COLO668 (cell line): ENCODE data around the gene AURKAIP1.

Experiments
- DNase-seq: peaks from one replicate; lab custom pipeline; 2025; ENCODE audit not compliant: unreplicated experiment; lab: John Stamatoyannopoulos, UW

The AURKAIP1 gene

GRCh38 chr1:1348420-1349255, 26.4 kb downstream of the AURKAIP1 start:
- peak; percentile 81 for DNase-seq

- DNase-seq = peak; percentile 87
Measured at GRCh38 chr1:1347663-1348419, 27.2 kb downstream of the AURKAIP1 start.

GRCh38 chr1:1347026-1347595, 27.9 kb downstream of the AURKAIP1 start:
- no peak for DNase-seq

- DNase-seq = no peak
Measured at GRCh38 chr1:1346501-1346890, 28.5 kb downstream of the AURKAIP1 start.

- no peak for DNase-seq
Measured at GRCh38 chr1:1345860-1346500, 29.0 kb downstream of the AURKAIP1 start.

- no peak for DNase-seq
Measured at GRCh38 chr1:1345384-1345783, 29.6 kb downstream of the AURKAIP1 start.

GRCh38 chr1:1344655-1345361, 30.2 kb downstream of the AURKAIP1 start:
- peak; percentile 84 for DNase-seq

- DNase-seq = no peak
Measured at GRCh38 chr1:1343811-1344421, 31.1 kb downstream of the AURKAIP1 start.

GRCh38 chr1:1342584-1343115, 32.4 kb downstream of the AURKAIP1 start:
- DNase-seq = no peak

DNA sequence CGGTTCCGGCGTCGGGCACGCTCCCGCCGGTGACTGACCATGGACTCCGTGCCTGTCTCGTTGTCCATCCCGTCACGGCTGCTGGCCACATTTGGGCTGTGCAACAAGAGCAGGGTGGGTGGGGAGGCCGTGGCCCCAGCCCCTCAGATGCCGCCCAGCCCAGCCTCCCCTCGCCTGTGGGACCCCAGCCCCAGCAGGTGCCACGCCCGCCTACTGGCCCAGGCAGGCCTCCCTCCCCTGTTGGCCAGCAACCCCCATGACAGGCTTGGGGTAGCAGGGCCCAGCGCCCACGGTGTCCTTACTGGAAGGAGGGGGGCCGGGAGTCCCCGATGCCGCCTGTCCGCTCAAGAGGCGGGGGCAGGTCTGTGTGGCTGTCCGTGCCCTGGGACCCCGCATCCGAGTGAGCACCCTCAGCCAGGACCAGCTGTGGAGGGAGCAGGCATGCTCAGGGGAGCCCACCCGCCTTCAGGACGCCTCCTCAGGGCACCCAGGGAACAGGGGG, 32.9 kb downstream of the AURKAIP1 start:
- no peak for DNase-seq

DNA sequence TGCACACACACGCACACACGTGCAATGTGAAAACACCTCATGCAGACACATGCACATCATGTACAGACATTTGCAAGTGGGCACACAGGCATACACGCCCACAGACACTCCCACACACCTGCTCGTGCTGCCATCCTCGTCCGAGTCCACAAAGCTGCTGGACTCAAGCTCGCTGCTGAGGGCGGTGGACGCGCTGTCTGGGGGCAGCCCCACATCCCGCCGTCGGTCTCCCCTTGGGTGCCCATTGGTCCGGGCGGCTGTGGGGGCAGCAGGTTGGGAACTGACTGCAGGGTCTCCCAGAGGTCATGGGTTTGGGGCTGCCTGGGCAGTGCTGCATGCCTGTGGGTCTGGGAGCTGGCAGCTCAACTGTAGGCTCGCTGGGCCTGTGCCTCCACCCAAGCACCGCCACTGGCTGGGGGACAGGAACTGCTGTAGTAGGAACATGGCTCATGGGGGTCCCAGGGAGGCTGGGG, 33.4 kb downstream of the AURKAIP1 start:
- no peak for DNase-seq

- DNase-seq = no peak
Measured at GRCh38 chr1:1340791-1341548, 34.0 kb downstream of the AURKAIP1 start.

- DNase-seq = no peak
Measured at GRCh38 chr1:1340185-1340584, 34.8 kb downstream of the AURKAIP1 start.

DNA sequence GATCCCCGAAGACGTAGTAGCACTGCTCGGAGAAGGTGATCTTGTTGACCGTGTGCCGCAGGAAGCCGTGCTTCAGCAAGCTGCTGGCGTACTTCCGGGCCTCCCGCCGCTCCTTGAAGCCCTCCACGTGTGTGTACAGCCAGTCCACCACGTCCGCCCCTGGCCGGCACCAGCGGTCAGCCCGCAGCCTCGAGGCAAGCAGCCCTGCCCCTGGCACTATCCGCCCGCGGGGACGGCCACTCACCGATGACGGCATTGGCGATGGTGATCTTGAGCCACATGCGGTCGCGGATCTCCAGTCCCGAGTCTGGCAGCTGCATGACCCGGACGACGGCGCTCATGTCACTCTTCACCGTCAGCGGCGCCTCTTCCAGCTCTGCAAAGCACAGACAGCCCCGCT, 36.7 kb downstream of the AURKAIP1 start:
- DNase-seq = no peak

DNA sequence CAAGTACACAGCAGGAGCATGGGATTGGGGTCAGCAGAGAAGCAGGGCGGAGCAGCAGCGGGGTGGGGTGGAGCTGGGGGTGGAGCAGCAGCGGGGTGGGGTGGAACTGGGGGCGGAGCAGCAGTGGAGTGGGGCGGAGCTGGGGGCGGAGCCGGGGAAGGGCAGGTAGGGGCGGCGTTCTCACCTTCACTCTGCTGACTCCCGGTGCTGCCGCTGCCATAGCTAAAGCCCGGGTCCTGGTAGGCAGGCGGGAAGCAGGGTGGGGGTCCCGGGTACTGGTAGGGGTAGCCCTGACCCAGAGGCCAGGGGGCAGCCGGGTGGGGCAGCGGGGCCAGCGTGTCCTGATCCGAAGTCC, 37.2 kb downstream of the AURKAIP1 start:
- DNase-seq = peak; percentile 76

- DNase-seq = peak; percentile 46
Measured at GRCh38 chr1:1336931-1337792, 37.8 kb downstream of the AURKAIP1 start.

- DNase-seq = no peak
Measured at GRCh38 chr1:1336446-1336845, 38.6 kb downstream of the AURKAIP1 start.

- no peak for DNase-seq
Measured at GRCh38 chr1:1335792-1336248, 39.2 kb downstream of the AURKAIP1 start.
